ENCODE measurements around the gene AATK.

Gene AATK

DNA sequence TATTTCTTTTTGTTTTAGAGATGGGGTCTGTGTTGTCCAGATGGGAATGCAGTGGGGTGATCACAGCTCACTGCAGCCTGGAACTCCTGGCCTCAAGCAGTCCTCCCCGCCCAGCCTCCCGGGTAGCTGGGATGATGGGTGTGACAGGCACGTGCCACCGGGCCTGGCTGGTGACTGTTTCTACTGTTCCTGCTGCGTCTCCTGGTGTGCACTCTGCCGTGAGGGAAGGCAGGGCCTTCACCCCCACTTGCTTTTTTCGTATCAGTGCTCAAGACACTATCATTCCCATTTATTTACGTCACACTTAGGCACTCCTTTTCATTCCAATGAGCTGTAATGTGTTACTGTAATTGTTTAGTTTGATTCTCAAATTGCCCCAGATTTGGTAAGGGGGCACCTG lies 26.0 kb downstream of the AATK start:
- no peak for DNase-seq

DNA sequence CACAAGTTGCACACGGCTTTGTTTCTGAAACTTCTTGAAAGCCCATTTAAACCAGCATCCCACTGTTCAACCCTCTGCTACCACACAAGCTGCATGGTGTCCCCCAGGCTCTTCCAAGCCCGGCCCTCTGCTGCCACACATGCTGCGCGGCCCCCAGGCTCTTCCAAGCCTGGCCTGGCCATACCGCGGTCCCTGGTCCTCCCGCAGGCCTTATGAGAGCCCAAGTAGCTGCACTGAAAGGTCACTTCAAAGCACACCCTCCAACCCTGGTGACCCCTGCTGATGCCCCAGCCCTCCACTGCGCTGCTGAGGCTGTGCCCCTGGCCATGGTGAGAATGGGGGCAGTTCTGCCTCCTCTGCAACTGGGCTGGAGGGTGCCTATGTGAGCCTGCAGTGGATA lies 26.6 kb downstream of the AATK start:
- no peak for DNase-seq

GRCh38 chr17:81138500-81138899 lies 27.5 kb downstream of the AATK start:
- DNase-seq: no peak

GRCh38 chr17:81138083-81138482 lies 27.9 kb downstream of the AATK start:
- DNase-seq: no peak

- DNase-seq: no peak
These were observed 28.8 kb downstream of the AATK start for GRCh38 chr17:81137248-81137647.

DNA sequence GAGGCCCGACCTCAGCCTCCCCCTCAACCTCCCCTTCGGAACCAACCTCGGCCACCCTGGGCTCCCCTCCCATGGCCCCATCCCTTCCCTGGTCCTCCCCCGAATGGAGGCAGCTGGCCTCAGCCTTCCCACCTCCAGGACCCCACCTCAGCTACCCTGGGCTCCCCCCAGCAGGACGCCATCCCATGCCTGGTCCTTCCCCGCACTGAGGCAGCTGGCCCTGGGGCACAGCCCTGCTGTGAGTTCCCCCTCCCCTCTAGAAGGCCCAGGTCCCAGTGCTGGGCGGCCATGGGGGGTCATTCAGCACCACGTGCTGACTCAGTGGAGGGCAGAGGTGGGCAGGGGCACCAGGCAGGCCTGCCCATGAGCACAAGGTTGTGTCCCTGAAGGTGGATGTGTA lies 29.7 kb downstream of the AATK start:
- no peak for DNase-seq

GRCh38 chr17:81135505-81136278 lies 30.3 kb downstream of the AATK start:
- DNase-seq: no peak

DNA sequence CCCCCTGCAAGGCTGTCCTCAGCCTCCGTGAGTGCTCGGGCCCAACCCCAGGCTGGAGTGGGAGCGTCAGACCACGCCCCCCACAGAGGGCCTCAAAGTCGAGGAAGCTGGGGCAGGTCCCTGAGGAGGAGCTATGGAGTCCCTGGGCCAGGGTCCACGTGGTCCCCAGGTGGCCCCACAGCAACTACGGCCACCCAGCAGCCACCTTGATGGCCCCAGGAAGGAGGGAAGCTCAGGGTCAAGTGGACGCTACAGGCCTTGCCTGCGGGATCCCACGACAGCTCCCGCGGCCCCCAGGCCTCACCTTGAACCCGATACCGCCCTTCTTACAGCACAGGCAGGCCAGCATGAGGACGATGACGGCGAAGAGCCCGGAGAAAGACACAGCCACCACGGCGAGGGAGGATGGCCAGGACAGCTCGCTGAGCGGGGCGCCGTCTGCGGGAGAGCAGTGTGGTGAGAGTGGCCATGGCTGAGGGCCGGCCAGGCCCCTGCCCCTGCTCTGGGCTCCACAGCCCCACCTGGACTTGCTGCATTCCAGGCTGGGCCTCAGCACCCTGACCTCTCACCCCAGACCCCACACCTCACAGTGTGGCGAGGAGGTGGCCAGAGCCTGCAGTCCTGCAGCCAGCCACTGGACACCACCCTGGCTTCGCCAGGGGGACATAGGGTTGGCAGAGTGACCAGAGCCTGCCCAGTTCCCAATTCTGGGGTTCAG lies 31.8 kb downstream of the AATK start:
- DNase-seq: no peak

- no peak for DNase-seq
These were observed 33.0 kb downstream of the AATK start for GRCh38 chr17:81132770-81133723.

DNA sequence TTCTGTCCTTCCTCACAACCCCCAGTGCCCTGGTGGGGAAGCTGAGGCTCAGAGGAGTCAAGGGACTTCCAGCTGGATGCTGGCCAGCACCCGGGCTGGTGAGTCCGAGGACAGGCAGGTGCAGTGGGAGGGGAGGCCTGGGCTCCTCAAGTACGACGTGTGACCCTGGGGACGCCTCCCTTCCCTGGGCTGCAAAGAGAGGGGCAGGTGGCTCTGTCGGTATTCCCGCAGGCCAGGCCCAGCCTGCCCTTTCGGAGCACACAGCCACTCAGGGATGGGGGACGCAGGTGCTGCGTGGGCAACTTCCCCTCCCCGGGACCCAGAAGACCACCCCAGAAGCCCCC lies 33.9 kb downstream of the AATK start:
- DNase-seq: no peak

- no peak for DNase-seq
These were observed 34.4 kb downstream of the AATK start for GRCh38 chr17:81131486-81132196.

DNA sequence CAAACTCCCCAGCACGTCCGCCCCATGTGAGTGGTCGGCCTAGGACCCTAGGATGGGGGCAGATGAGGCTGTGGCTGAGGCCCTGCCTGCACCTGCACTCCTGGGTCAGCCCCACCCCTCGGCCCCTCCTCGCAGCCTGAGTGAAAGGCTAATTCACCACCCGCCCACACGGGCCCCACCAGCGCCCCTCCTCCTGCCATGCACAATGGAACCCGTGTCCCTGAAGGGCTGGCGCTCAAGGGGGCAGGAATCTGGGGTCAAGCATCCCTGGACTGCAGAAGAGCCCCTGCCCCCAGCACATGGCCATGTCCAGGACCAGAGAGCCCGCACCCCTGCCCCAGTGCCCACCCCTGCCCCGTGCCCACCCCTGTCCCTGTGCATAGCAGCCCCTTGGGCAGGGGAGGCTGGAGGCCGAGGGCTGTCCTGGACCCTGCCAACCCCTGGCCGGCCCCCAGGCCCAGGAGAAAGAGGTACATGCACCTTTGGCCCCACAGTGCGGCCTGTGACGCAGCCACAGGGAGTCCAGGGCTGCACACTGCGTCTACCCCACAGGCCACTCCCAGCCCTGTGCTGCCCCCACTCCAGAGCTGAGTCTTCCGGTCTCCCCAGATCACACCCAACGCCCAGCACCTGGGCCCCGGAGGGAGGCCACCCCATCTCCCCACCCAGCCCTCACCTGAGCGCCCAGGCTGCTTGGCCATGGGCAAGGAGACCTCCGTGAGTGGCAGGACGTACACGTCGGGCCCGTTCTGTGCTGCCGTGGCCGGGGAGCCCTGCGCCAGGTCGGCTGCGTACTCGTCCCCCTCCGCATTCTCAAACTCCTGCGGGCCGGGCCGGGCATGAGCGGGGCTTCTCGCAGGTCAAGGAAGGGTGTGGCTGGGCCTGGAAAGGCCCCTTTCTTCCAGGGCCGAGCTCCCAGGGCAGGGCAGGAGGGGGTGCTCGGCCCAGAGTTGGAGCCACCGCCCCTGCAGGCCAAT lies 35.3 kb downstream of the AATK start:
- no peak for DNase-seq

DNA sequence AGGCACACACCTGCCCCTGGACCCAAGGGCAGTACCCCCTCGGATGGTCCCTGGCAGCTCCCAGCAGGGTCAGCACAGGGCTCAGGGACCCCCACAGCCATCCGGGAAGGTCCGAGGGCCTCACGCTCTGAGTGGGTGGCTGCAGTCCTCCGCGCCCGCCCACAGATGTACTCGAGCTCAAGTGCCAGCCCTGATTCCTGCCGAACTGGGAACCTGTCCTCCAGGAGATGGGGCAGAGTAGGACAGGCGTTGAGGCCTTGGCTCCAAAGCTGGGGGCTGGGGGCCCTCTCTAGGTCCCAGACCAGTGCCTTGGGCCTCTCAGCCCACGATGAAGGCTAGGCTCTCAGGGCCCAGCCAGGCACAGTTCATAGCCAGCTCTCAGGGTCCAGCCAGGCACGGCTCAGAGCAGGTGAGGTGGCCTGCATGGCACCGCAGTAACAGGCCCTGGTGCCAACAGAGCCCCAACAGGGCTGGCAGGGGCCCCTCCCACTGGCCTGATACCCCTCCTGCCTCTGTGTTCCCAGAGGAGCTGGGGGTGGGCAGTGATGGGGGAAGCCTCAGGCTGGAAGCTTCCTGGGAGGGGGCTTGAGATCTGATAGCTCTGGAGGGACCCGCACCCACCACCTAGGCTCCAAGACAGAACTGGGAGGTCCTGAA lies 36.2 kb downstream of the AATK start:
- no peak for DNase-seq

- DNase-seq: no peak
These were observed 36.7 kb downstream of the AATK start for GRCh38 chr17:81129289-81129688.

DNA sequence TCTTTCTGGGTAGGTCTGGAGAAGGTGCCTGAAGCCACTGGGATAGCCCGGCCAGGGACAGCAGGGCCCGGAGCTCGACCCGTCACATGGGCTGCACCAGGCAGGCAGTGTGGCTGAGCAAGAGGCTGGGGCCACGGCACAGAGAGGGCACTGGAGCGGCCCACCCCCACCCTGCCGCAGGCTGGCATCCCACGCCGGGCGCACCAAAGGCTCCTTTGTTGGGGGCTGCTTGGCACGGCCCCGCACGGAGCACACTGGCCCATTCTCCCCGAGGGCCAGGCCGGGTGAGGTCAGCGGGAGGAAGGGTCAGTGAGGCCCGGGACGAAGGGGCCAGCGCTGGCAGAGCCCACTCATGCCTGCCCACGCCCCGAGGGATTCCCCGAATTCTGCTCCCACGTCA lies 37.2 kb downstream of the AATK start:
- DNase-seq: no peak

- no peak for DNase-seq
These were observed 37.7 kb downstream of the AATK start for GRCh38 chr17:81128338-81128737.

- DNase-seq: no peak
These were observed 38.4 kb downstream of the AATK start for GRCh38 chr17:81127526-81128177.

GRCh38 chr17:81127133-81127455 lies 38.9 kb downstream of the AATK start:
- no peak for DNase-seq

DNA sequence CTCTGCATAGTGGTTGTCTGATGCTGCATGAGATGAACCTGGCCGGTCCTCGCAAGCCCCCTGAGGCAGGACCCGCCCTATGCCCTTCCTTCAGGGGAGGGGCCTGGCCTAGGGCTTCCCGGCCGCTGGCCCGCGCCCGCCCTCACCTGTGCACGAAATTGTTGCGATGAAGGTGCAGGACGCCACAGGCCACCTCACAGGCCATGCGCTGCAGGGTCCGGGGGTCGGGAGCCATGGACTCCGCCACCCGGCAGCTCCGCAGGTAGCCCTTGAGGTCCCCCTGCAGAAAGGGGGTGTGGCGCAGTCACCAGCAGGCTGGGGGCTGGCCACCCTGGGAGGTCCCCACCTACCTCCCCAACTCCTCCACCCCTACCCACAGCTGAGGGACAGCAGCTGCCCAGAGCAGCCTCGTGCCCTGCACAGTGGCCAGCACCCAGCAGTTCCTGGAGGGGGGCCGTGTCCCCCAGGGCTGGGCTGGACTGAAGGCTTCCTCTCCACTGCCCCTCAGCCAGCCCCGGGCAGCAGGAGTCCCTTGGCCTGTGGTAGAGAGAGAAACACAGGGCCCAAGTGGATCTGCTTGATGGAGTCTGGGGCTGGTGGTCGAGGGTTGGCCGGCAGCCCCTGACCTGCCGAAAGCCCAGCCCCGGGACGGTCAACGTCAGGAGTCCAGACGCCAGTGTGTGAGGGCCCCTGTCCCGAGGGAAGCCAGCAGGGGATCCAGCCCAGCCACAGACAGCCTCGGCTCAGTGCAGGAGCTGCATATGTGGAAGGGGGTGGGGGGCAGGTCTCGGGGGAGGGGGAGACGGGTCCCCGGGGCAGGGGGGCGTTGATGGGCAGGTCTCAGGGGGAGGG lies 39.5 kb downstream of the AATK start:
- DNase-seq: no peak
